SK-N-MC (cell line): ENCODE measurements around the gene HACE1.
"Not testable (repeated sequence)": the region's sequence is repeated elsewhere in the genome, so short reads cannot be mapped to it uniquely, and the experiment has no call there.

ENCODE experiments used
- FOXP2 ChIP-seq: optimal IDR thresholded peaks from 2 replicates; pipeline ENCODE3; 2011; ENCODE audit warnings: mild to moderate bottlenecking, moderate library complexity; ENCODE audit not compliant: insufficient read depth; ENCODE audit errors: extremely low read length, control extremely low read depth
- POLR2AphosphoS5 ChIP-seq: IDR thresholded peaks from 2 replicates; pipeline ENCODE4 v1.6.1; 2012; ENCODE audit warnings: mild to moderate bottlenecking, low read depth, low read length, borderline replicate concordance

DNA sequence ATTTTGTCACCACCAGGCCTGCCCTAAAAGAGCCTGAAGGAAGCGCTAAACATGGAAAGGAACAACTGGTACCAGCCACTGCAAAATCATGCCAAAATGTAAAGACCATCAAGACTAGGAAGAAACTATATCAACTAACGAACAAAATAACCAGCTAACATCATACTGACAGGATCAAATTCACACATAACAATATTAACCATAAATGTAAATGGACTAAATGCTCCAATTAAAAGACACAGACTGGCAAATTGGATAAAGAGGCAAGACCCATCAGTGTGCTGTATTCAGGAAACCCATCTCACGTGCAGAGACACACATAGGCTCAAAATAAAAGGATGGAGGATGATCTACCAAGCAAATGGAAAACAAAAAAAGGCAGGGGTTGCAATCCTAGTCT is 120.6 kb downstream of the HACE1 start:
- TF ChIP-seq POLR2AphosphoS5, FOXP2: not testable (repeated sequence)
